ENCODE data around the gene TRAPPC6A.

- TF ChIP-seq CTCF (IDR thresholded peaks at IDR 0.05; ENCODE audit: insufficient read depth, low read depth, low read length) (no peak), EZH2 (IDR thresholded peaks at IDR 0.05; ENCODE audit: insufficient read depth, low read length) (no peak)
Measured at GRCh38 chr19:45166723-45167252, 11.2 kb downstream of the TRAPPC6A start.
